Liver (tissue), 9 donors: ENCODE data around the gene CUX1. TPM values are rescaled to one million over a fixed set of nuclear protein-coding genes. Genes with fewer than 3 reads are reported as not detected.

Experiments used
- DNase-seq: peaks from one replicate; pipeline ENCODE4 v3.0.0-alpha.2; 2017; ENCODE audit warnings: low spot score
- H3K27ac ChIP-seq, 2 donors: one replicate each; pipeline ENCODE4 v1.7.0; 2013; ENCODE audit warnings: inconsistent platforms in 2 of 2, low read length in 2 of 2, control low read depth in 1 of 2, low read depth in 1 of 2, mild to moderate bottlenecking in 1 of 2
- H3K27me3 ChIP-seq, 4 donors: one replicate each; pipeline versions ENCODE4 v1.6.1 to v1.7.0; 2013; ENCODE audit warnings: low read length in 3 of 4, inconsistent platforms in 1 of 4, mild to moderate bottlenecking in 1 of 4, moderate library complexity in 1 of 4; ENCODE audit not compliant: control insufficient read depth in 4 of 4, insufficient read depth in 4 of 4
- H3K36me3 ChIP-seq, 4 donors: one replicate each; pipeline versions ENCODE4 v1.6.1 to v1.7.0; 2013; ENCODE audit warnings: low read length in 3 of 4, mild to moderate bottlenecking in 3 of 4, low read depth in 1 of 4, moderate library complexity in 1 of 4; ENCODE audit not compliant: control insufficient read depth in 4 of 4, insufficient read depth in 3 of 4
- H3K4me1 ChIP-seq, 4 donors: one replicate each; pipeline versions ENCODE4 v1.6.1 to v1.7.0; 2013; ENCODE audit warnings: low read length in 3 of 4, mild to moderate bottlenecking in 3 of 4, moderate library complexity in 1 of 4; ENCODE audit not compliant: control insufficient read depth in 4 of 4, insufficient read depth in 4 of 4
- H3K4me3 ChIP-seq, 3 donors: one replicate each; pipeline versions ENCODE4 v1.6.1 to v1.7.0; 2013; ENCODE audit warnings: low read length in 3 of 3, control low read depth in 1 of 3, low read depth in 1 of 3, mild to moderate bottlenecking in 1 of 3
- H3K9ac ChIP-seq, 2 donors: one replicate each; pipeline ENCODE4 v1.7.0; 2013; ENCODE audit warnings: low read length in 2 of 2, mild to moderate bottlenecking in 2 of 2, moderate library complexity in 2 of 2, control low read depth in 1 of 2, low read depth in 1 of 2
- H3K9me3 ChIP-seq, 4 donors: one replicate each; pipeline versions ENCODE4 v1.6.1 to v1.7.0; 2013; ENCODE audit warnings: low read length in 3 of 4; ENCODE audit not compliant: control insufficient read depth in 4 of 4
- FOXA1 ChIP-seq: IDR thresholded peaks from 2 replicates; pipeline ENCODE4 v1.6.1; 2016; ENCODE audit warnings: antibody characterized with exemption
- FOXA2 ChIP-seq: IDR thresholded peaks from 2 replicates; pipeline ENCODE4 v1.6.1; 2016; ENCODE audit warnings: antibody characterized with exemption
- GABPA ChIP-seq, 2 donors: IDR thresholded peaks in 1 of 2; conservative IDR thresholded peaks in 1 of 2; 2 replicates each; pipeline ENCODE4 v1.6.1; 2016; ENCODE audit warnings: antibody characterized with exemption in 2 of 2, mild to moderate bottlenecking in 1 of 2, moderate library complexity in 1 of 2
- HNF4A ChIP-seq, 2 donors: conservative IDR thresholded peaks; 2 replicates each; pipeline ENCODE4 v1.6.1; 2016; ENCODE audit warnings: antibody characterized with exemption in 2 of 2, mild to moderate bottlenecking in 2 of 2
- NR2F2 ChIP-seq: IDR thresholded peaks from 2 replicates; pipeline ENCODE4 v1.6.1; 2016; ENCODE audit warnings: antibody characterized with exemption
- SP1 ChIP-seq: IDR thresholded peaks from 2 replicates; pipeline ENCODE4 v1.6.1; 2018; ENCODE audit warnings: antibody characterized with exemption, mild to moderate bottlenecking
- TAF1 ChIP-seq: conservative IDR thresholded peaks from 2 replicates; pipeline ENCODE4 v1.6.1; 2016; ENCODE audit warnings: antibody characterized with exemption, mild to moderate bottlenecking
- YY1 ChIP-seq: IDR thresholded peaks from 2 replicates; pipeline ENCODE4 v1.6.1; 2016; ENCODE audit warnings: antibody characterized with exemption, mild to moderate bottlenecking
- WGBS: extraction: QIAGEN DNeasy Blood & Tissue Kit; methylation state at CpG from one replicate; pipeline ENCODE4 v1.1.7; 2013; 5-methylcytosine and 5-hydroxymethylcytosine counted together
- polyA plus RNA-seq, 2 donors: library from polyadenylated mRNA; stranded (reverse) in 1 of 2; unstranded in 1 of 2; fragments of 200-250 nt in 1 of 2; fragments of >200 nt in 1 of 2; fragmentation: Nextera tagmentation in 1 of 2; extraction: Ambion mirVana in 1 of 2; gene quantifications; one replicate each; pipeline versions ENCODE4 v1.2.1 to v1.2.3, GENCODE V29; 2013 to 2015
- total RNA-seq, 2 donors: library from RNA; depleted of rRNA; stranded (reverse); fragments of >200 nt; gene quantifications; one replicate each; pipeline ENCODE4 v1.2.3, GENCODE V29; 2014
- TF ChIP-seq, protein P1 (sequence below): IDR thresholded peaks from 2 replicates; pipeline ENCODE4 v1.6.1; 2016; ENCODE audit warnings: antibody characterized with exemption
- TF ChIP-seq, protein P2 (sequence below): IDR thresholded peaks from 2 replicates; pipeline ENCODE4 v1.6.1; 2016; ENCODE audit warnings: antibody characterized with exemption
- TF ChIP-seq, protein P3 (sequence below): IDR thresholded peaks from 2 replicates; pipeline ENCODE4 v1.6.1; 2016; ENCODE audit warnings: antibody characterized with exemption, mild to moderate bottlenecking
- TF ChIP-seq, protein P4 (sequence below): IDR thresholded peaks from 2 replicates; pipeline ENCODE4 v1.6.1; 2016; ENCODE audit warnings: antibody characterized with exemption
- TF ChIP-seq, protein P5 (sequence below): fragments of 150-350 bp; IDR thresholded peaks from 2 replicates; pipeline ENCODE4 v1.5.1; 2017; ENCODE audit warnings: improper control_type of control experiment, low read depth, low read length; ENCODE audit not compliant: missing input control
- donor health status: healthy.
- donor health status: healthy.
- donor health status: healthy.
- donor health status: healthy.
- donor health status: healthy.

Gene CUX1
- total and polyA plus RNA-seq, 4 donors, result 18.6 to 40.6 (median 21.4) TPM

DNA sequence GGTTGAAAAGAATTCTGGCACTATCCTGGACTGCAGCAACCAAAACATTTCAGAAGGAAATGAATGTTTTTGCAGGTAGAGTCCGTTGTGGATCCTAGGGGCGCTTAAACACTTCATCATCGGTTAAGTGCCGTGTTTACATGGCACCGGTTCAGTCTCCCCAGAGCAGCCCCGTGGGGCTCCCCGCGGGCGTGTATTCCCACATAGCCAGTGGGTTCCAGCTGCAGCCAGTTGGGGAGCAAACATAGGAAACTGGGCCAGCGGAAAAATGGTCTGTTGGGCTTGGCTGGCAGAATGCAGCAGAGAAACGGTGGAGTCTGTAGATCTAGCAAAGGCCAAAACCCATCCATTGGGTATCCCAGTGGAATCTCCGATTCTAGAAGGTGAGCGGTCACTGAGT lies 356.2 kb downstream of the CUX1 start:
- peaks cover 2 to 23% (median 5%) of the 10 kb centered on the region in 4 donors for H3K36me3 ChIP-seq
- no peaks in the 10 kb centered on the region for H3K27me3 ChIP-seq
- DNase-seq, result no peak
- no peak overlapping the region for H3K9ac ChIP-seq
- no peak overlapping the region for H3K4me3 ChIP-seq
- H3K27ac ChIP-seq, result no peak overlapping the region
- WGBS, result 95% methylated on average over 13 of the region's 13 CpGs
- TF ChIP-seq, protein P1, sequence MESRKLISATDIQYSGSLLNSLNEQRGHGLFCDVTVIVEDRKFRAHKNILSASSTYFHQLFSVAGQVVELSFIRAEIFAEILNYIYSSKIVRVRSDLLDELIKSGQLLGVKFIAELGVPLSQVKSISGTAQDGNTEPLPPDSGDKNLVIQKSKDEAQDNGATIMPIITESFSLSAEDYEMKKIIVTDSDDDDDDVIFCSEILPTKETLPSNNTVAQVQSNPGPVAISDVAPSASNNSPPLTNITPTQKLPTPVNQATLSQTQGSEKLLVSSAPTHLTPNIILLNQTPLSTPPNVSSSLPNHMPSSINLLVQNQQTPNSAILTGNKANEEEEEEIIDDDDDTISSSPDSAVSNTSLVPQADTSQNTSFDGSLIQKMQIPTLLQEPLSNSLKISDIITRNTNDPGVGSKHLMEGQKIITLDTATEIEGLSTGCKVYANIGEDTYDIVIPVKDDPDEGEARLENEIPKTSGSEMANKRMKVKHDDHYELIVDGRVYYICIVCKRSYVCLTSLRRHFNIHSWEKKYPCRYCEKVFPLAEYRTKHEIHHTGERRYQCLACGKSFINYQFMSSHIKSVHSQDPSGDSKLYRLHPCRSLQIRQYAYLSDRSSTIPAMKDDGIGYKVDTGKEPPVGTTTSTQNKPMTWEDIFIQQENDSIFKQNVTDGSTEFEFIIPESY, result no peak
- TF ChIP-seq, protein P2, sequence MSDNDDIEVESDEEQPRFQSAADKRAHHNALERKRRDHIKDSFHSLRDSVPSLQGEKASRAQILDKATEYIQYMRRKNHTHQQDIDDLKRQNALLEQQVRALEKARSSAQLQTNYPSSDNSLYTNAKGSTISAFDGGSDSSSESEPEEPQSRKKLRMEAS, result no peak
- no peak for TF ChIP-seq SP1
- TF ChIP-seq, protein P3, sequence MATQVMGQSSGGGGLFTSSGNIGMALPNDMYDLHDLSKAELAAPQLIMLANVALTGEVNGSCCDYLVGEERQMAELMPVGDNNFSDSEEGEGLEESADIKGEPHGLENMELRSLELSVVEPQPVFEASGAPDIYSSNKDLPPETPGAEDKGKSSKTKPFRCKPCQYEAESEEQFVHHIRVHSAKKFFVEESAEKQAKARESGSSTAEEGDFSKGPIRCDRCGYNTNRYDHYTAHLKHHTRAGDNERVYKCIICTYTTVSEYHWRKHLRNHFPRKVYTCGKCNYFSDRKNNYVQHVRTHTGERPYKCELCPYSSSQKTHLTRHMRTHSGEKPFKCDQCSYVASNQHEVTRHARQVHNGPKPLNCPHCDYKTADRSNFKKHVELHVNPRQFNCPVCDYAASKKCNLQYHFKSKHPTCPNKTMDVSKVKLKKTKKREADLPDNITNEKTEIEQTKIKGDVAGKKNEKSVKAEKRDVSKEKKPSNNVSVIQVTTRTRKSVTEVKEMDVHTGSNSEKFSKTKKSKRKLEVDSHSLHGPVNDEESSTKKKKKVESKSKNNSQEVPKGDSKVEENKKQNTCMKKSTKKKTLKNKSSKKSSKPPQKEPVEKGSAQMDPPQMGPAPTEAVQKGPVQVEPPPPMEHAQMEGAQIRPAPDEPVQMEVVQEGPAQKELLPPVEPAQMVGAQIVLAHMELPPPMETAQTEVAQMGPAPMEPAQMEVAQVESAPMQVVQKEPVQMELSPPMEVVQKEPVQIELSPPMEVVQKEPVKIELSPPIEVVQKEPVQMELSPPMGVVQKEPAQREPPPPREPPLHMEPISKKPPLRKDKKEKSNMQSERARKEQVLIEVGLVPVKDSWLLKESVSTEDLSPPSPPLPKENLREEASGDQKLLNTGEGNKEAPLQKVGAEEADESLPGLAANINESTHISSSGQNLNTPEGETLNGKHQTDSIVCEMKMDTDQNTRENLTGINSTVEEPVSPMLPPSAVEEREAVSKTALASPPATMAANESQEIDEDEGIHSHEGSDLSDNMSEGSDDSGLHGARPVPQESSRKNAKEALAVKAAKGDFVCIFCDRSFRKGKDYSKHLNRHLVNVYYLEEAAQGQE, result no peak
- TF ChIP-seq TAF1, result no peak
- no peak for TF ChIP-seq FOXA2
- no peak for TF ChIP-seq NR2F2
- TF ChIP-seq YY1, result no peak
- TF ChIP-seq HNF4A (conservative IDR thresholded peaks at IDR 0.05), result no peak
- TF ChIP-seq, protein P4, sequence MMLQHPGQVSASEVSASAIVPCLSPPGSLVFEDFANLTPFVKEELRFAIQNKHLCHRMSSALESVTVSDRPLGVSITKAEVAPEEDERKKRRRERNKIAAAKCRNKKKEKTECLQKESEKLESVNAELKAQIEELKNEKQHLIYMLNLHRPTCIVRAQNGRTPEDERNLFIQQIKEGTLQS, result no peak
- H3K4me1 ChIP-seq, result peaks cover 0 to 8% (median 0%) of the 10 kb centered on the region in 4 donors
- H3K9me3 ChIP-seq, result no peaks in the 10 kb centered on the region

- H3K4me3 ChIP-seq, result no peak overlapping the region
- no peak overlapping the region for H3K27ac ChIP-seq
- peaks cover 2 to 26% (median 8%) of the 10 kb centered on the region in 4 donors for H3K36me3 ChIP-seq
- no peaks in the 10 kb centered on the region for H3K9me3 ChIP-seq
- WGBS, result 89% methylated on average over 24 of the region's 24 CpGs
- no peaks in the 10 kb centered on the region for H3K4me1 ChIP-seq
- no peak for DNase-seq
- TF ChIP-seq FOXA1 (no peak), YY1 (no peak), GABPA (IDR thresholded peaks at IDR 0.05 in 1 of 2, conservative IDR thresholded peaks at IDR 0.05 in 1 of 2) (no peak)
- TF ChIP-seq, protein P1, result no peak
- TF ChIP-seq, protein P5, sequence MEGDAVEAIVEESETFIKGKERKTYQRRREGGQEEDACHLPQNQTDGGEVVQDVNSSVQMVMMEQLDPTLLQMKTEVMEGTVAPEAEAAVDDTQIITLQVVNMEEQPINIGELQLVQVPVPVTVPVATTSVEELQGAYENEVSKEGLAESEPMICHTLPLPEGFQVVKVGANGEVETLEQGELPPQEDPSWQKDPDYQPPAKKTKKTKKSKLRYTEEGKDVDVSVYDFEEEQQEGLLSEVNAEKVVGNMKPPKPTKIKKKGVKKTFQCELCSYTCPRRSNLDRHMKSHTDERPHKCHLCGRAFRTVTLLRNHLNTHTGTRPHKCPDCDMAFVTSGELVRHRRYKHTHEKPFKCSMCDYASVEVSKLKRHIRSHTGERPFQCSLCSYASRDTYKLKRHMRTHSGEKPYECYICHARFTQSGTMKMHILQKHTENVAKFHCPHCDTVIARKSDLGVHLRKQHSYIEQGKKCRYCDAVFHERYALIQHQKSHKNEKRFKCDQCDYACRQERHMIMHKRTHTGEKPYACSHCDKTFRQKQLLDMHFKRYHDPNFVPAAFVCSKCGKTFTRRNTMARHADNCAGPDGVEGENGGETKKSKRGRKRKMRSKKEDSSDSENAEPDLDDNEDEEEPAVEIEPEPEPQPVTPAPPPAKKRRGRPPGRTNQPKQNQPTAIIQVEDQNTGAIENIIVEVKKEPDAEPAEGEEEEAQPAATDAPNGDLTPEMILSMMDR, result no peak
- no peaks in the 10 kb centered on the region for H3K27me3 ChIP-seq
- H3K9ac ChIP-seq, result no peak overlapping the region
Measured at GRCh38 chr7:102175423-102176170, 358.2 kb downstream of the CUX1 start.
